CD4-positive, CD25-positive, alpha-beta regulatory T cell (primary cell): ENCODE measurements around the gene KIF11. TPM values are rescaled to one million over a fixed set of nuclear protein-coding genes. Genes with fewer than 3 reads are reported as not detected.
"Not testable (repeated sequence)": the region's sequence is repeated elsewhere in the genome, so short reads cannot be mapped to it uniquely, and the experiment has no call there.

Experiments
- ATAC-seq, 2 donors: fragments of 150-1000 bp; cut with Tn5 transposase; one replicate each; pipeline ENCODE4 v1.10.0; 2021; ENCODE audit warnings: low read depth in 2 of 2, moderate number of reproducible peaks in 2 of 2, moderate library complexity in 1 of 2
- DNase-seq, 3 donors: peaks; one replicate each; pipeline versions ENCODE4 v3.0.0 to v3.0.0-alpha.2; 2012 to 2022; ENCODE audit warnings: mixed read lengths in 1 of 3
- H3K27ac ChIP-seq: one replicate; pipeline ENCODE4 v1.7.0; 2013; ENCODE audit warnings: mild to moderate bottlenecking, low read length; ENCODE audit not compliant: insufficient read depth, poor library complexity, severe bottlenecking
- H3K27me3 ChIP-seq: one replicate; pipeline ENCODE4 v1.7.0; 2013; ENCODE audit warnings: low read length; ENCODE audit not compliant: control insufficient read depth, insufficient read depth
- H3K36me3 ChIP-seq: one replicate; pipeline ENCODE4 v1.7.0; 2013; ENCODE audit warnings: mild to moderate bottlenecking, low read length, moderate library complexity; ENCODE audit not compliant: control insufficient read depth, insufficient read depth
- H3K4me1 ChIP-seq: 2 replicates; pipeline ENCODE4 v1.7.0; 2013; ENCODE audit warnings: mild to moderate bottlenecking, low read length; ENCODE audit not compliant: insufficient read depth, control insufficient read depth, poor library complexity, severe bottlenecking
- H3K4me3 ChIP-seq: one replicate; pipeline ENCODE4 v1.7.0; 2013; ENCODE audit warnings: low read depth, mild to moderate bottlenecking, low read length, moderate library complexity
- H3K9me3 ChIP-seq, 2 experiments: 1 replicate in 1 of 2; 2 replicates in 1 of 2; pipeline ENCODE4 v1.7.0; 2013; ENCODE audit warnings: low read length in 2 of 2, mild to moderate bottlenecking in 1 of 2, moderate library complexity in 1 of 2; ENCODE audit not compliant: control insufficient read depth in 2 of 2
- H3K27ac Mint-ChIP-seq, 3 donors: one replicate each; pipeline ENCODE4 v1.8.0; 2020 to 2022; ENCODE audit warnings: mild to moderate bottlenecking in 3 of 3, mixed read lengths in 3 of 3, moderate library complexity in 2 of 3
- H3K27me3 Mint-ChIP-seq: one replicate; pipeline ENCODE4 v1.8.0; 2022; ENCODE audit warnings: mild to moderate bottlenecking, mixed read lengths
- H3K36me3 Mint-ChIP-seq: one replicate; pipeline ENCODE4 v1.8.0; 2020; ENCODE audit warnings: mixed read lengths
- H3K4me1 Mint-ChIP-seq, 4 donors: one replicate each; pipeline ENCODE4 v1.8.0; 2020 to 2022; ENCODE audit warnings: mixed read lengths in 4 of 4, mild to moderate bottlenecking in 1 of 4
- H3K4me3 Mint-ChIP-seq, 4 donors: one replicate each; pipeline ENCODE4 v1.8.0; 2020 to 2022; ENCODE audit warnings: mild to moderate bottlenecking in 4 of 4, mixed read lengths in 4 of 4, moderate library complexity in 3 of 4
- H3K9me3 Mint-ChIP-seq, 7 donors: one replicate each; pipeline ENCODE4 v1.8.0; 2020 to 2022; ENCODE audit warnings: mixed read lengths in 7 of 7, mild to moderate bottlenecking in 3 of 7, moderate library complexity in 2 of 7
- polyA plus RNA-seq, 4 donors: library from polyadenylated mRNA; unstranded; fragments of 300-500 nt; fragmentation: Illumina TruSeq; gene quantifications; one replicate each; pipeline ENCODE4 v1.2.3, GENCODE V29; 2021
- total RNA-seq: library from RNA; stranded (reverse); gene quantifications from one replicate; pipeline ENCODE4 v1.2.3, GENCODE V29; 2022

Gene KIF11
- total and polyA plus RNA-seq, 5 donors from 2014 or later: 2.1 to 6.8 (median 3.0) TPM

- Mint-ChIP-seq H3K4me3 (no peak overlapping the region), H3K36me3 (peaks cover 16% of the 10 kb centered on the region), H3K9me3 (peaks cover 0 to 1% (median 0%) of the 10 kb centered on the region in 7 donors), H3K27ac (no peak overlapping the region), H3K27me3 (no peaks in the 10 kb centered on the region), H3K4me1 (peaks cover 0 to 7% (median 0%) of the 10 kb centered on the region in 4 donors)
- no peaks in the 10 kb centered on the region for H3K27me3 ChIP-seq
- no peaks in the 10 kb centered on the region for H3K36me3 ChIP-seq
- H3K4me3 ChIP-seq: no peak overlapping the region
- H3K27ac ChIP-seq: no peak overlapping the region
- no peak for DNase-seq
- no peaks in the 10 kb centered on the region for H3K4me1 ChIP-seq
- no peaks in the 10 kb centered on the region for H3K9me3 ChIP-seq
- ATAC-seq: no peak
These were observed 35.0 kb downstream of the KIF11 start for GRCh38 chr10:92627845-92628480.

- no peak overlapping the region for H3K27ac ChIP-seq
- no peaks in the 10 kb centered on the region for H3K9me3 ChIP-seq
- Mint-ChIP-seq H3K36me3 (peaks cover 3% of the 10 kb centered on the region), H3K9me3 (no peaks in the 10 kb centered on the region), H3K27ac (peak overlapping the region in 1 of 3 donors; percentile 54), H3K4me3 (no peak overlapping the region), H3K4me1 (peaks cover 0 to 7% (median 0%) of the 10 kb centered on the region in 4 donors), H3K27me3 (no peaks in the 10 kb centered on the region)
- H3K4me1 ChIP-seq: no peaks in the 10 kb centered on the region
- ATAC-seq (no peak), DNase-seq (no peak)
- no peaks in the 10 kb centered on the region for H3K36me3 ChIP-seq
- no peaks in the 10 kb centered on the region for H3K27me3 ChIP-seq
- H3K4me3 ChIP-seq: no peak overlapping the region
These were observed 37.0 kb downstream of the KIF11 start for GRCh38 chr10:92629945-92630344.

DNA sequence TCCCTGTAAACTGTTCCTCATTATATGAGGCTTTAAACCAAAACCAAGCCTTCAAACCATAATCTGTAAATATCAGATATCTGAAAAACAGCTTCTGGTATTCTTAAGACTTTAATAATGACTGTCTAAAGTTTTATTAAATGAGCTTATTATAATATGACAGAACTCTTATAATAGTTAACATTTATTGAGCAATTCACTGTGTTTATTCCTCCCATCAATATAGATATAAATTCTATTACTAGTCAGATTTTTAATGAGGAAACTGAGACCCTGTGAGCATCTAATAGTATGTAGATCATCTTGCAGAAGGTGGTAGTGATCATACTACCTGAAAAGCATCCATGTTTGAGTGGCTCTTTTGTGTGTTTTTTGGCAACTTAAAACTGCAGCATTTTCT, 45.1 kb downstream of the KIF11 start:
- peak overlapping the region in 1 of 3 donors; percentile 32 for H3K27ac Mint-ChIP-seq
- no peaks in the 10 kb centered on the region for H3K36me3 ChIP-seq
- H3K9me3 Mint-ChIP-seq: no peaks in the 10 kb centered on the region
- H3K36me3 Mint-ChIP-seq: no peaks in the 10 kb centered on the region
- peaks cover 0 to 5% (median 0%) of the 10 kb centered on the region in 4 donors for H3K4me1 Mint-ChIP-seq
- no peak overlapping the region for H3K4me3 Mint-ChIP-seq
- H3K4me1 ChIP-seq: no peaks in the 10 kb centered on the region
- DNase-seq: no peak
- no peaks in the 10 kb centered on the region for H3K9me3 ChIP-seq
- H3K4me3 ChIP-seq: no peak overlapping the region
- H3K27me3 ChIP-seq: no peaks in the 10 kb centered on the region
- H3K27ac ChIP-seq: no peak overlapping the region
- no peak for ATAC-seq
- no peaks in the 10 kb centered on the region for H3K27me3 Mint-ChIP-seq

GRCh38 chr10:92640107-92640506, 47.2 kb downstream of the KIF11 start:
- no peaks in the 10 kb centered on the region for H3K36me3 Mint-ChIP-seq

GRCh38 chr10:92641492-92641891, 48.6 kb downstream of the KIF11 start:
- Mint-ChIP-seq H3K27me3 (no peaks in the 10 kb centered on the region), H3K36me3 (no peaks in the 10 kb centered on the region), H3K9me3 (no peaks in the 10 kb centered on the region), H3K4me1 (peaks cover 2 to 13% (median 8%) of the 10 kb centered on the region in 4 donors), H3K27ac (no peak overlapping the region), H3K4me3 (no peak overlapping the region)
- DNase-seq (no peak), ATAC-seq (no peak)
- Histone ChIP-seq H3K27me3 (no peaks in the 10 kb centered on the region), H3K27ac (no peak overlapping the region), H3K36me3 (no peaks in the 10 kb centered on the region), H3K4me1 (peaks cover 3% of the 10 kb centered on the region), H3K4me3 (no peak overlapping the region), H3K9me3 (no peaks in the 10 kb centered on the region)

More at GRCh38 chr10:92640107-92640506, 47.2 kb downstream of the KIF11 start:
- H3K27me3 Mint-ChIP-seq: no peaks in the 10 kb centered on the region
- no peaks in the 10 kb centered on the region for H3K36me3 ChIP-seq
- no peak overlapping the region for H3K27ac ChIP-seq
- H3K4me3 Mint-ChIP-seq: no peak overlapping the region
- H3K27ac Mint-ChIP-seq: no peak overlapping the region
- no peaks in the 10 kb centered on the region for H3K9me3 Mint-ChIP-seq
- no peaks in the 10 kb centered on the region for H3K27me3 ChIP-seq
- peaks cover 2 to 13% (median 8%) of the 10 kb centered on the region in 4 donors for H3K4me1 Mint-ChIP-seq
- no peak for DNase-seq
- H3K4me3 ChIP-seq: no peak overlapping the region
- peaks cover 3% of the 10 kb centered on the region for H3K4me1 ChIP-seq
- no peak for ATAC-seq
- H3K9me3 ChIP-seq: no peaks in the 10 kb centered on the region

DNA sequence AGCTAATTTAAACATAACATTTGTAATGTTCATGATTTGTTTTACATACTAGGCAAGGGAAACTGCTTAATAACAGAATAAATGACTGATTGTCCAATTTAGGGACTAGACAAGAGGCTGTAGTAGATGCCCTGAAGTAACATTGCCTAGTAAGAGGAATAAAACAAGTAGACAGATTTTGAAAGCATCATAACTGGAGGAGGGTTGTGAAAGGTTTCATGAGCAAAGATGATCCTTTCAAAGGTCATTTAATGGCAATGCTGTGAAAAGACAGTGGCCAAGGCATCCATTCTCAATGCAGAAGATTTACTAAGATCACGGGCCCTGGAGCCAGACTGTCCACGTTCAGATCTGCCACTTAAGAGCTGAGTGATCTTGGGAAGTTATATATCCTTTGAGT, 52.0 kb downstream of the KIF11 start:
- H3K9me3 Mint-ChIP-seq: no peaks in the 10 kb centered on the region
- H3K4me1 ChIP-seq: peaks cover 3% of the 10 kb centered on the region
- H3K4me1 Mint-ChIP-seq: peaks cover 5 to 18% (median 6%) of the 10 kb centered on the region in 4 donors
- no peak overlapping the region for H3K27ac ChIP-seq
- no peak overlapping the region for H3K27ac Mint-ChIP-seq
- H3K36me3 Mint-ChIP-seq: peaks cover 4% of the 10 kb centered on the region
- no peak for DNase-seq
- H3K9me3 ChIP-seq: no peaks in the 10 kb centered on the region
- no peak overlapping the region for H3K4me3 Mint-ChIP-seq
- H3K36me3 ChIP-seq: no peaks in the 10 kb centered on the region
- no peaks in the 10 kb centered on the region for H3K27me3 Mint-ChIP-seq
- no peak for ATAC-seq
- no peaks in the 10 kb centered on the region for H3K27me3 ChIP-seq
- no peak overlapping the region for H3K4me3 ChIP-seq

- H3K36me3 ChIP-seq, ATAC-seq, DNase-seq, H3K4me1 ChIP-seq, H3K4me3 ChIP-seq, H3K27ac ChIP-seq, H3K27me3 ChIP-seq, H3K27me3 Mint-ChIP-seq, H3K4me3 Mint-ChIP-seq, H3K9me3 Mint-ChIP-seq, H3K4me1 Mint-ChIP-seq, H3K9me3 ChIP-seq: not testable (repeated sequence)
- Mint-ChIP-seq H3K27ac (peak overlapping the region in 1 of 3 donors; percentile 62), H3K36me3 (peaks cover 19% of the 10 kb centered on the region)
These were observed 57.9 kb downstream of the KIF11 start for GRCh38 chr10:92650864-92651263.

DNA sequence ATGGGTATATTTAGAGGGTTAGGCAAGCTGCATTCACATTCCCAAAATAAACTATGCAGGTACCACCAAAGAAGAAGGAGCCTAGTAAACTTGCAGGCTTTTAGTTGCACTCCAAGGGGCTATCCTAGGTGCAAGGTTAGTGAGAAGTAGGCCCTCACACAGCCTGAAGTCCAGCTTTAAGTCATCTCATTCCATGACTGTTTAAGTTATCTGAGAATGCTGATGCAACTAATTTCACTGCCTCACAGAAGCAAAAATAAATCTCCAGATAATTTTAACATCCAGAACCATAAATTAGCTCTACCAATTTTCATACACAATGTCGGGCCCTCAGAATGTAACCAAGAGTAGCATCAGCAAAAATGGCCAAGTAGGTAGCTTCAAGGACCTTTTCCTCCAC, 62.5 kb downstream of the KIF11 start:
- H3K9me3 ChIP-seq: no peaks in the 10 kb centered on the region
- no peaks in the 10 kb centered on the region for H3K36me3 ChIP-seq
- no peaks in the 10 kb centered on the region for H3K27me3 ChIP-seq
- no peaks in the 10 kb centered on the region for H3K4me1 ChIP-seq
- ATAC-seq (no peak), DNase-seq (no peak)
- H3K27ac Mint-ChIP-seq: peak overlapping the region in 1 of 3 donors; percentile 32
- peaks cover 15% of the 10 kb centered on the region for H3K36me3 Mint-ChIP-seq
- peaks cover 0 to 5% (median 0%) of the 10 kb centered on the region in 7 donors for H3K9me3 Mint-ChIP-seq
- H3K27me3 Mint-ChIP-seq: no peaks in the 10 kb centered on the region
- H3K27ac ChIP-seq: no peak overlapping the region
- no peaks in the 10 kb centered on the region for H3K4me1 Mint-ChIP-seq
- no peak overlapping the region for H3K4me3 ChIP-seq
- H3K4me3 Mint-ChIP-seq: no peak overlapping the region
